Panc1 (cell line): Measurements from ENCODE around the gene SLC17A7. TPM values are rescaled to one million over a fixed set of nuclear protein-coding genes. Genes with fewer than 3 reads are reported as not detected.

ENCODE experiments used
- ATAC-seq: fragments of 200-7000 bp; cut with Tn5 transposase; 2 replicates; pipeline ENCODE4 v1.9.1; 2020; ENCODE audit warnings: mild to moderate bottlenecking, moderate library complexity
- BruUV-seq: library from RNA; stranded (reverse); fragments of 400-500 nt; replicated peaks from 2 replicates; lab custom pipeline; 2021; lab: Mats Ljungman, UMichigan
- CTCF ChIA-PET: fragments of 300-600 bp; sonication (Branson Sonifier 250); formaldehyde crosslinking; loops from one replicate; lab custom pipeline; 2022; ENCODE audit warnings: antibody characterized with exemption; lab: Charles Lee
- POLR2A ChIA-PET: fragments of 300-600 bp; sonication (Branson Sonifier 250); formaldehyde crosslinking; loops from one replicate; lab custom pipeline; 2022; ENCODE audit warnings: antibody characterized with exemption; lab: Charles Lee
- DNase-seq: peaks from one replicate; pipeline ENCODE4 v3.0.0-alpha.2; 2010; ENCODE audit warnings: low read depth, low spot score
- H3K27ac ChIP-seq: 2 replicates; pipeline ENCODE4 v1.5.1; 2011; ENCODE audit warnings: mild to moderate bottlenecking, low read length, inconsistent platforms
- H3K27me3 ChIP-seq: fragments of 200-500 bp; sonication (Bioruptor generic); 2 replicates; pipeline ENCODE4 v1.6.0; 2014; ENCODE audit warnings: low read length, inconsistent platforms; ENCODE audit not compliant: control insufficient read depth, insufficient read depth
- H3K36me3 ChIP-seq: fragments of 200-500 bp; sonication (Bioruptor generic); 2 replicates; pipeline ENCODE4 v1.5.1; 2014; ENCODE audit warnings: inconsistent platforms, mild to moderate bottlenecking, low read length, moderate library complexity; ENCODE audit not compliant: control insufficient read depth, insufficient read depth
- H3K4me1 ChIP-seq: 2 replicates; pipeline ENCODE4 v1.5.1; 2011; ENCODE audit warnings: inconsistent platforms, mild to moderate bottlenecking, low read length, moderate library complexity; ENCODE audit not compliant: control insufficient read depth, insufficient read depth
- H3K4me3 ChIP-seq, 2 experiments: 2 replicates each; pipeline ENCODE4 v1.5.1; 2011 to 2012; ENCODE audit warnings: low read depth in 2 of 2, low read length in 2 of 2, mild to moderate bottlenecking in 2 of 2, inconsistent platforms in 1 of 2, moderate library complexity in 1 of 2
- H3K9me3 ChIP-seq: fragments of 200-500 bp; sonication (Bioruptor generic); 2 replicates; pipeline ENCODE4 v1.5.1; 2014; ENCODE audit warnings: low read depth, mild to moderate bottlenecking, inconsistent platforms, low read length, moderate library complexity; ENCODE audit not compliant: control insufficient read depth, insufficient read depth
- CTCF ChIP-seq: fragments of 450-650 bp; IDR thresholded peaks from 2 replicates; pipeline ENCODE4 v1.5.1; 2017; ENCODE audit warnings: mild to moderate bottlenecking
- POLR2AphosphoS5 ChIP-seq: IDR thresholded peaks from 2 replicates; pipeline ENCODE4 v1.6.1; 2012; ENCODE audit warnings: mild to moderate bottlenecking, low read depth, low read length, moderate library complexity
- SIN3A ChIP-seq: IDR thresholded peaks from 2 replicates; pipeline ENCODE4 v1.6.1; 2012; ENCODE audit warnings: low read depth, mild to moderate bottlenecking, low read length, moderate library complexity, borderline replicate concordance; ENCODE audit not compliant: insufficient read depth
- TCF7L2 ChIP-seq: IDR thresholded peaks from 2 replicates; pipeline ENCODE4 v1.6.1; 2011; ENCODE audit warnings: mild to moderate bottlenecking, low read depth, low read length, inconsistent platforms
- in situ Hi-C: cut with HindIII; loops from 2 replicates; pipeline ENCODE4 v1.10.0; 2016; ENCODE audit warnings: low sequenced_read_pairs, low pct_unique_long_range_greater_than_20kb
- intact Hi-C: fragments of 100-400 bp; cut with micrococcal nuclease; formaldehyde crosslinking; loops from one replicate; pipeline ENCODE4 v1.10.0; 2022; ENCODE audit not compliant: unreplicated experiment
- total RNA-seq: library from RNA; stranded (reverse); gene quantifications from one replicate; pipeline ENCODE4 v1.2.1, GENCODE V29; 2021; ENCODE audit not compliant: unreplicated experiment
- TF ChIP-seq, protein P1 (sequence below), 2 experiments: IDR thresholded peaks; 2 replicates each; pipeline ENCODE4 v1.6.1; 2011 to 2012; ENCODE audit warnings: low read depth in 2 of 2, control low read depth in 1 of 2, low read length in 1 of 2, mild to moderate bottlenecking in 1 of 2, moderate library complexity in 1 of 2; ENCODE audit not compliant: insufficient read depth in 1 of 2

The SLC17A7 gene
- total RNA-seq, 1 experiment from 2014 or later, result 1.2 TPM

DNA sequence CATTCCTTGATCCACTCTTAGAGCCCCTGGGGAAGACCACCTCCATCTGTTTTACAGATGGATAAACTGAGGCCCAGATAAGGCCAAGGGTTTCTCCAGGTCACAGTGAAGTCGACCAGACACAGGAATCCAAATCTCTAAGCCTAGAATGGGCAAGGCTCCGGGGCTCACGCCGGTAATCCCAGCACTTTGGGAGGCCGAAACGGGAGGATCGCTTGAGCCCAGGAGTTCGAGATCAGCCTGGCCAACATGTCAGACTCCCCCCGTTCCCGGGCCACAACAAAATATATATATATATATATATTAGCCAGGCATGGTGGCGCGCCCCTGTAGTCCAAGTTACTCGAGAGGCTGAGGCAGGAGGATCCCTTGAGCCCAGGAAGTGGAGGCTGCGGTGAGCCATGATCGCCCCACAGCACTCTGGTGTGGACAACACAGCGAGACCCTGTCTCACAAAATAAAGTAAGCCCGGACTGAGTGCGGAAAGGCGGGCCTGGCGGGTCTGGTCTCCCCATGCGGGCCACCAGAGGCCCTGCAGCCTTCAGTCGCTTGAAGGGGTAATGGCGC is 45.5 kb upstream of the SLC17A7 start:
- Histone ChIP-seq H3K4me3 (peak overlapping the region in 1 of 2 experiments; percentile 18; a peak in 1 of 4 replicates), H3K9me3 (no peaks in the 10 kb centered on the region), H3K4me1 (peaks cover 13% of the 10 kb centered on the region), H3K27me3 (no peaks in the 10 kb centered on the region), H3K36me3 (peaks cover 30% of the 10 kb centered on the region), H3K27ac (peak overlapping the region; percentile 85)
- DNase-seq (no peak), ATAC-seq (no peak)
- BruUV-seq, result no TSS peak
- no peak for TF ChIP-seq CTCF
- no peak for TF ChIP-seq POLR2AphosphoS5
- TF ChIP-seq SIN3A, result no peak
- TF ChIP-seq TCF7L2, result no peak
- TF ChIP-seq, protein P1, sequence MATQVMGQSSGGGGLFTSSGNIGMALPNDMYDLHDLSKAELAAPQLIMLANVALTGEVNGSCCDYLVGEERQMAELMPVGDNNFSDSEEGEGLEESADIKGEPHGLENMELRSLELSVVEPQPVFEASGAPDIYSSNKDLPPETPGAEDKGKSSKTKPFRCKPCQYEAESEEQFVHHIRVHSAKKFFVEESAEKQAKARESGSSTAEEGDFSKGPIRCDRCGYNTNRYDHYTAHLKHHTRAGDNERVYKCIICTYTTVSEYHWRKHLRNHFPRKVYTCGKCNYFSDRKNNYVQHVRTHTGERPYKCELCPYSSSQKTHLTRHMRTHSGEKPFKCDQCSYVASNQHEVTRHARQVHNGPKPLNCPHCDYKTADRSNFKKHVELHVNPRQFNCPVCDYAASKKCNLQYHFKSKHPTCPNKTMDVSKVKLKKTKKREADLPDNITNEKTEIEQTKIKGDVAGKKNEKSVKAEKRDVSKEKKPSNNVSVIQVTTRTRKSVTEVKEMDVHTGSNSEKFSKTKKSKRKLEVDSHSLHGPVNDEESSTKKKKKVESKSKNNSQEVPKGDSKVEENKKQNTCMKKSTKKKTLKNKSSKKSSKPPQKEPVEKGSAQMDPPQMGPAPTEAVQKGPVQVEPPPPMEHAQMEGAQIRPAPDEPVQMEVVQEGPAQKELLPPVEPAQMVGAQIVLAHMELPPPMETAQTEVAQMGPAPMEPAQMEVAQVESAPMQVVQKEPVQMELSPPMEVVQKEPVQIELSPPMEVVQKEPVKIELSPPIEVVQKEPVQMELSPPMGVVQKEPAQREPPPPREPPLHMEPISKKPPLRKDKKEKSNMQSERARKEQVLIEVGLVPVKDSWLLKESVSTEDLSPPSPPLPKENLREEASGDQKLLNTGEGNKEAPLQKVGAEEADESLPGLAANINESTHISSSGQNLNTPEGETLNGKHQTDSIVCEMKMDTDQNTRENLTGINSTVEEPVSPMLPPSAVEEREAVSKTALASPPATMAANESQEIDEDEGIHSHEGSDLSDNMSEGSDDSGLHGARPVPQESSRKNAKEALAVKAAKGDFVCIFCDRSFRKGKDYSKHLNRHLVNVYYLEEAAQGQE (IDR thresholded peaks at IDR 0.05; ENCODE audit: insufficient read depth in 1 of 2, low read depth in 2 of 2, low read length in 1 of 2), result no peak
- in situ Hi-C loops, result no loop called here
- POLR2A ChIA-PET, result no interaction called here
- intact Hi-C loops, result no loop called here
- CTCF ChIA-PET, result no interaction called here

DNA sequence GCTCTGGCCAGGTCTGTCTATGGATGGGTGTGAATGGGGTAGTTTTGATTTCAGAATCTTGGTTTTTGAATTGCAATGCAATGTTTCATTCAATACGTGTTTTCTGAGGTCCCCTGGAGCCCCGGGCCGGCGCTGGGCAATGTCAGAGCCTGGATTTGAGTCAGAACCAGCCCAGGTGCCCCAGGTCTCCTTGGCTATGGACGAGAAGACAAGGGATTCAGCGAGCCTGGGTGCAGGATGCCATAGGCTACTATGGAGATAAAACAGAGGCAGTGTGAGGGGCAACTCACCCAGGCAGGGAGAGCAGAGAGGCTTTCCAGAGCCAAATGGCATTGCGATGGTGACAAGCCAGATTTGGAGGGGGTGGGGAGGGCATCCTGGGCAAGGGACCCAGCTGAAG is 44.9 kb upstream of the SLC17A7 start:
- Histone ChIP-seq H3K4me3 (no peak overlapping the region), H3K9me3 (no peaks in the 10 kb centered on the region), H3K36me3 (peaks cover 30% of the 10 kb centered on the region), H3K27me3 (no peaks in the 10 kb centered on the region), H3K4me1 (peaks cover 13% of the 10 kb centered on the region), H3K27ac (peak overlapping the region; percentile 85)
- in situ Hi-C loops, result no loop called here
- intact Hi-C loops, result no loop called here
- no TSS peak for BruUV-seq
- no peak for DNase-seq
- ChIA-PET POLR2A (no interaction called here), CTCF (no interaction called here)
- no peak for ATAC-seq
- TF ChIP-seq TCF7L2 (no peak), CTCF (no peak), POLR2AphosphoS5 (no peak), SIN3A (no peak)
- TF ChIP-seq, protein P1 (IDR thresholded peaks at IDR 0.05; ENCODE audit: insufficient read depth in 1 of 2, low read depth in 2 of 2, low read length in 1 of 2), result no peak
